NCI-H128 (cell line): ENCODE measurements around the gene GPR4.
"Not testable (repeated sequence)": the region's sequence is repeated elsewhere in the genome, so short reads cannot be mapped to it uniquely, and the experiment has no call there.

ENCODE experiments used
- DNase-seq: peaks from one replicate; lab custom pipeline; 2025; ENCODE audit not compliant: unreplicated experiment; lab: John Stamatoyannopoulos, UW

GPR4 gene

GRCh38 chr19:45623984-45624383, 22.0 kb upstream of the GPR4 start:
- DNase-seq = no peak

- DNase-seq = no peak
These were observed 20.0 kb upstream of the GPR4 start for GRCh38 chr19:45621976-45622503.

GRCh38 chr19:45621389-45621788, 19.4 kb upstream of the GPR4 start:
- DNase-seq = no peak

- DNase-seq = no peak
These were observed 14.6 kb upstream of the GPR4 start for GRCh38 chr19:45616704-45617017.

- no peak for DNase-seq
These were observed 14.0 kb upstream of the GPR4 start for GRCh38 chr19:45615795-45616703.

GRCh38 chr19:45615056-45615455, 13.0 kb upstream of the GPR4 start:
- DNase-seq = not testable (repeated sequence)

- no peak for DNase-seq
These were observed 12.1 kb upstream of the GPR4 start for GRCh38 chr19:45613926-45614725.

GRCh38 chr19:45608948-45609347, 6.9 kb upstream of the GPR4 start:
- no peak for DNase-seq

- DNase-seq = peak; percentile 27
These were observed 5.3 kb upstream of the GPR4 start for GRCh38 chr19:45607071-45608029.

- no peak for DNase-seq
These were observed 897 bp downstream of the GPR4 start for GRCh38 chr19:45601115-45601514.

GRCh38 chr19:45600340-45600885, 1.6 kb downstream of the GPR4 start:
- no peak for DNase-seq

- DNase-seq = no peak
These were observed 2.7 kb downstream of the GPR4 start for GRCh38 chr19:45599286-45599685.

GRCh38 chr19:45598267-45599001, 3.6 kb downstream of the GPR4 start:
- no peak for DNase-seq

- no peak for DNase-seq
These were observed 4.4 kb downstream of the GPR4 start for GRCh38 chr19:45597425-45598111.

- DNase-seq = no peak
These were observed 6.2 kb downstream of the GPR4 start for GRCh38 chr19:45595814-45596213.

- no peak for DNase-seq
These were observed 8.5 kb downstream of the GPR4 start for GRCh38 chr19:45593520-45593919.

GRCh38 chr19:45592366-45592765, 9.6 kb downstream of the GPR4 start:
- no peak for DNase-seq

- DNase-seq = no peak
These were observed 10.4 kb downstream of the GPR4 start for GRCh38 chr19:45591638-45592005.

- no peak for DNase-seq
These were observed 10.9 kb downstream of the GPR4 start for GRCh38 chr19:45591004-45591637.
